GM12874 (cell line): ENCODE measurements around the gene ASIC5.

ENCODE experiments used
- TF ChIP-seq, protein P1 (sequence below): IDR thresholded peaks from 2 replicates; pipeline ENCODE4 v1.5.1; 2011; ENCODE audit warnings: low read depth, mild to moderate bottlenecking, control low read depth, low read length, moderate library complexity; ENCODE audit not compliant: insufficient read depth

The ASIC5 gene

GRCh38 chr4:155879767-155880166, 13.7 kb upstream of the ASIC5 start:
- TF ChIP-seq, protein P1, sequence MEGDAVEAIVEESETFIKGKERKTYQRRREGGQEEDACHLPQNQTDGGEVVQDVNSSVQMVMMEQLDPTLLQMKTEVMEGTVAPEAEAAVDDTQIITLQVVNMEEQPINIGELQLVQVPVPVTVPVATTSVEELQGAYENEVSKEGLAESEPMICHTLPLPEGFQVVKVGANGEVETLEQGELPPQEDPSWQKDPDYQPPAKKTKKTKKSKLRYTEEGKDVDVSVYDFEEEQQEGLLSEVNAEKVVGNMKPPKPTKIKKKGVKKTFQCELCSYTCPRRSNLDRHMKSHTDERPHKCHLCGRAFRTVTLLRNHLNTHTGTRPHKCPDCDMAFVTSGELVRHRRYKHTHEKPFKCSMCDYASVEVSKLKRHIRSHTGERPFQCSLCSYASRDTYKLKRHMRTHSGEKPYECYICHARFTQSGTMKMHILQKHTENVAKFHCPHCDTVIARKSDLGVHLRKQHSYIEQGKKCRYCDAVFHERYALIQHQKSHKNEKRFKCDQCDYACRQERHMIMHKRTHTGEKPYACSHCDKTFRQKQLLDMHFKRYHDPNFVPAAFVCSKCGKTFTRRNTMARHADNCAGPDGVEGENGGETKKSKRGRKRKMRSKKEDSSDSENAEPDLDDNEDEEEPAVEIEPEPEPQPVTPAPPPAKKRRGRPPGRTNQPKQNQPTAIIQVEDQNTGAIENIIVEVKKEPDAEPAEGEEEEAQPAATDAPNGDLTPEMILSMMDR = no peak

- TF ChIP-seq, protein P1 = no peak
Measured at GRCh38 chr4:155878611-155879010, 12.5 kb upstream of the ASIC5 start.

- TF ChIP-seq, protein P1 = no peak
Measured at GRCh38 chr4:155877971-155878370, 11.9 kb upstream of the ASIC5 start.

- TF ChIP-seq, protein P1 = no peak
Measured at GRCh38 chr4:155875878-155876277, 9.8 kb upstream of the ASIC5 start.

GRCh38 chr4:155855897-155856296, 10.2 kb downstream of the ASIC5 start:
- TF ChIP-seq, protein P1 = no peak

- TF ChIP-seq, protein P1 = no peak
Measured at GRCh38 chr4:155854582-155855226, 11.4 kb downstream of the ASIC5 start.

DNA sequence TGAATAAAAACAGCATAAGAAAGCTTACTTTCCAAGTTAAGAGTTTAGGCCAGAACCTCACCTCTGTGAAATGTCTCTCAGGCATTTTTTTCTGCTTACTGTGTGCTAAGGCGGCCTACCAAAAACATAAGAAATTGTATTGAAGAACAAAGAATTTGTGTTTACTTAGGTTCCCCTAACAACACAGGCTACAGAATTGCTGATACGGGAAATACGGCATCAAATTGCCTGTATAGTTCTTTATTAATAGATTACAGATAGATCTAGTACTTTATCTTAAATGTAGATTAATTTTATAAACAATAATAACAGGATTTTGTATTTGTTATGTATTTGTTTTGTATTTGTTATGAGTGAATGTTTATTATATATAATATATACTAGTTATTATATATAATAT, 12.9 kb downstream of the ASIC5 start:
- TF ChIP-seq, protein P1 = no peak
